HEK293T (cell line): ENCODE measurements around the gene TFDP1.

ENCODE experiments used
- ELF4 ChIP-seq: fragments of 450-650 bp; IDR thresholded peaks from 2 replicates; pipeline ENCODE4 v1.6.1; 2017; ENCODE audit warnings: antibody characterized with exemption
- FOXM1 ChIP-seq: fragments of 450-650 bp; IDR thresholded peaks from 2 replicates; pipeline ENCODE4 v1.6.1; 2017; ENCODE audit warnings: mild to moderate bottlenecking, borderline replicate concordance
- NFRKB ChIP-seq: fragments of 450-650 bp; IDR thresholded peaks from 2 replicates; pipeline ENCODE4 v1.6.1; 2016; ENCODE audit warnings: mild to moderate bottlenecking, moderate library complexity
- SP1 ChIP-seq: fragments of 450-650 bp; IDR thresholded peaks from 2 replicates; pipeline ENCODE4 v1.6.1; 2017
- SUZ12 ChIP-seq: fragments of 450-650 bp; IDR thresholded peaks from 2 replicates; pipeline ENCODE4 v1.6.1; 2016; ENCODE audit warnings: mild to moderate bottlenecking
- ZNF384 ChIP-seq: fragments of 450-650 bp; IDR thresholded peaks from 2 replicates; pipeline ENCODE4 v1.6.1; 2016
- TF ChIP-seq, protein P1 (sequence below): fragments of 450-650 bp; IDR thresholded peaks from 2 replicates; pipeline ENCODE4 v1.6.1; 2016

DNA sequence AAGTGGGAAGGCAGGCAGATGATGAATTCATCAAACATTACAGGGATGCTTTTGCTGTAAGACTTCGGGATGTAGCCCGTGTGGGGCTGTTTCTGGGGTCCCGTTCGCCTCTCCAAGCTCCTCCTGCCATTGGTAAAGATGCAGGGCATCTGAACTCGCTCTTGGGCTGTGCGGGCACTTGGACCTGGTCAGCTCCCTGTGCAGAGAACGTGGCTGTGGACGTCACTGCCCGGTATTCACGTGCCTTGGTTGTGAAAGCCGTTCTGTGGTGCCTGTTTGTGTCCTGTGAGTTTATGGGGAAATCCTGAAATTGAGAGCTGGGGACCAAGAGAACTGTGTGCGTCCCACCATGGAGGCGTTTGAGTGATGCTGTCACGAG lies 5.4 kb downstream of the TFDP1 start:
- no peak for TF ChIP-seq ELF4
- TF ChIP-seq SUZ12: no peak
- TF ChIP-seq, protein P1, sequence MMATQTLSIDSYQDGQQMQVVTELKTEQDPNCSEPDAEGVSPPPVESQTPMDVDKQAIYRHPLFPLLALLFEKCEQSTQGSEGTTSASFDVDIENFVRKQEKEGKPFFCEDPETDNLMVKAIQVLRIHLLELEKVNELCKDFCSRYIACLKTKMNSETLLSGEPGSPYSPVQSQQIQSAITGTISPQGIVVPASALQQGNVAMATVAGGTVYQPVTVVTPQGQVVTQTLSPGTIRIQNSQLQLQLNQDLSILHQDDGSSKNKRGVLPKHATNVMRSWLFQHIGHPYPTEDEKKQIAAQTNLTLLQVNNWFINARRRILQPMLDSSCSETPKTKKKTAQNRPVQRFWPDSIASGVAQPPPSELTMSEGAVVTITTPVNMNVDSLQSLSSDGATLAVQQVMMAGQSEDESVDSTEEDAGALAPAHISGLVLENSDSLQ: no peak
- TF ChIP-seq SP1: no peak
- no peak for TF ChIP-seq FOXM1
- TF ChIP-seq ZNF384: no peak
- no peak for TF ChIP-seq NFRKB
